ENCODE data around the gene KIF20B. TPM values are rescaled to one million over a fixed set of nuclear protein-coding genes. Genes with fewer than 3 reads are reported as not detected.

The KIF20B gene
- total RNA-seq, 1 experiment from 2014 or later: 59.1 TPM

GRCh38 chr10:89700923-89701241, 508 bp upstream of the KIF20B start:
- H3K4ac ChIP-seq (ENCODE audit: low read depth, low read length): no peak overlapping the region
- Mint-ChIP-seq H3K27me3 (ENCODE audit: low read depth) (no peaks in the 10 kb centered on the region), H3K36me3 (ENCODE audit: insufficient read depth in 1 of 3, low read depth in 3 of 3) (peaks cover 0 to 7% (median 4%) of the 10 kb centered on the region in 3 experiments; a peak in 4 of 7 replicates), H3K9me3 (no peaks in the 10 kb centered on the region; a peak in 1 of 5 replicates), H3K27ac (peak overlapping the region; percentile 99 to 100 (median 99)), H3K4me3 (peak overlapping the region; percentile 97 to 100), H3K4me1 (peaks cover 38 to 43% of the 10 kb centered on the region in 2 experiments)
- no peak overlapping the region for H2BK120ac ChIP-seq (ENCODE audit: low read depth, low read length, poor library complexity, severe bottlenecking)
- H3K79me2 ChIP-seq (ENCODE audit: insufficient read depth, low read length): peaks cover 32% of the 10 kb centered on the region; the same call in 1 of the 2 replicates
- H3K4me2 ChIP-seq (ENCODE audit: insufficient read depth, insufficient read length, low read length): peak overlapping the region; percentile 61
- no peak overlapping the region for H3K56ac ChIP-seq (ENCODE audit: insufficient read length, low read depth, low read length)
- H3K9me3 ChIP-seq (ENCODE audit: control insufficient read depth, low read depth, low read length): no peaks in the 10 kb centered on the region
- no peak overlapping the region for H3K23ac ChIP-seq (ENCODE audit: insufficient read length, low read depth, low read length)
- H2BK20ac ChIP-seq (ENCODE audit: low read depth, low read length, poor library complexity, severe bottlenecking): no peak overlapping the region
- H3K9ac ChIP-seq (ENCODE audit: extremely low read depth, insufficient read length, low read length): peak overlapping the region; percentile 92
- no peaks in the 10 kb centered on the region for H3K27me3 ChIP-seq (ENCODE audit: insufficient read depth, low read length)
- no CpG with 5 or more reads among the region's 8 CpGs for WGBS (ENCODE audit: extremely low coverage, insufficient read length, low lambda C conversion rate)
- H4K91ac ChIP-seq (ENCODE audit: insufficient read length, low read depth, low read length): no peak overlapping the region
- no peak for DNase-seq
- no peak for TF ChIP-seq CTCF (conservative IDR thresholded peaks at IDR 0.05)
- H3K4me1 ChIP-seq (ENCODE audit: insufficient read depth, low read length): no peaks in the 10 kb centered on the region; the same call in 1 of the 2 replicates
- no peak overlapping the region for H3T11ph ChIP-seq (ENCODE audit: low read length)
- H3K27ac ChIP-seq (ENCODE audit: insufficient read length, low read depth, low read length): peak overlapping the region; percentile 59
- H3K18ac ChIP-seq (ENCODE audit: insufficient read length, low read depth, low read length): peak overlapping the region; percentile 84
- no peaks in the 10 kb centered on the region for H4K20me1 ChIP-seq (ENCODE audit: control insufficient read depth, insufficient read depth, insufficient read length)
- H3K14ac ChIP-seq (ENCODE audit: insufficient read depth, low read length): peak overlapping the region; percentile 94
- no peak overlapping the region for H4K8ac ChIP-seq (replicated peaks; ENCODE audit: insufficient read length, low read depth, low read length)
- H3K79me1 ChIP-seq (ENCODE audit: insufficient read depth, low read depth, low read length, poor library complexity, severe bottlenecking): peaks cover 4% of the 10 kb centered on the region
- H2BK15ac ChIP-seq (ENCODE audit: low read depth, low read length): no peak overlapping the region
- H3K23me2 ChIP-seq (ENCODE audit: insufficient read length, low read depth, low read length, poor library complexity, severe bottlenecking): no peaks in the 10 kb centered on the region
- H2AFZ ChIP-seq (ENCODE audit: low read length): no peak overlapping the region
- H2BK12ac ChIP-seq (ENCODE audit: insufficient read length, low read depth, low read length): no peak overlapping the region
- H2AK5ac ChIP-seq (ENCODE audit: insufficient read length, low read length): no peak overlapping the region
- no peak overlapping the region for H2BK5ac ChIP-seq (ENCODE audit: insufficient read length, low read length)
- H4K5ac ChIP-seq (ENCODE audit: insufficient read length, low read depth, low read length): no peak overlapping the region
